LNCAP (cell line): Measurements from ENCODE around the gene HHATL.

Experiments used
- CTCF ChIP-seq: fragments of 450-650 bp; IDR thresholded peaks from 2 replicates; pipeline ENCODE4 v1.5.1; 2017; ENCODE audit warnings: mild to moderate bottlenecking

The HHATL gene

GRCh38 chr3:42670670-42671069, 31.9 kb downstream of the HHATL start:
- no peak for TF ChIP-seq CTCF

GRCh38 chr3:42670051-42670576, 32.5 kb downstream of the HHATL start:
- TF ChIP-seq CTCF, result no peak

- TF ChIP-seq CTCF, result no peak
These were observed 33.8 kb downstream of the HHATL start for GRCh38 chr3:42668793-42669217.

GRCh38 chr3:42668413-42668760, 34.2 kb downstream of the HHATL start:
- no peak for TF ChIP-seq CTCF

GRCh38 chr3:42667523-42668412, 34.8 kb downstream of the HHATL start:
- no peak for TF ChIP-seq CTCF

- TF ChIP-seq CTCF, result no peak
These were observed 35.5 kb downstream of the HHATL start for GRCh38 chr3:42667096-42667522.

- TF ChIP-seq CTCF, result no peak
These were observed 36.0 kb downstream of the HHATL start for GRCh38 chr3:42666577-42666998.
